Endodermal cell (in vitro differentiated cells): ENCODE data around the gene C16orf74. TPM values are rescaled to one million over a fixed set of nuclear protein-coding genes. Genes with fewer than 3 reads are reported as not detected.

Experiments
- DNase-seq: peaks from one replicate; pipeline ENCODE4 v3.0.0-alpha.2; 2017
- H3K27ac ChIP-seq: 2 replicates; pipeline ENCODE4 v1.5.1; 2013; ENCODE audit warnings: mild to moderate bottlenecking, low read depth, low read length, moderate library complexity
- H3K27me3 ChIP-seq: 2 replicates; pipeline ENCODE4 v1.6.1; 2013; ENCODE audit warnings: mild to moderate bottlenecking, low read length, moderate library complexity; ENCODE audit not compliant: insufficient read depth, control insufficient read depth, poor library complexity, severe bottlenecking
- H3K36me3 ChIP-seq: 2 replicates; pipeline ENCODE4 v1.7.0; 2013; ENCODE audit warnings: mild to moderate bottlenecking, low read length, moderate library complexity; ENCODE audit not compliant: control insufficient read depth, insufficient read depth
- H3K4me1 ChIP-seq: one replicate; pipeline ENCODE4 v1.7.0; 2013; ENCODE audit warnings: low read length; ENCODE audit not compliant: control insufficient read depth, insufficient read depth
- H3K4me3 ChIP-seq: 2 replicates; pipeline ENCODE4 v1.5.1; 2013; ENCODE audit warnings: mild to moderate bottlenecking, low read length, moderate library complexity
- H3K9ac ChIP-seq: 2 replicates; pipeline ENCODE4 v1.6.1; 2013; ENCODE audit warnings: mild to moderate bottlenecking, low read length, moderate library complexity; ENCODE audit not compliant: poor library complexity, severe bottlenecking; ENCODE audit errors: extremely low read depth
- H3K9me3 ChIP-seq: 2 replicates; pipeline ENCODE4 v1.6.1; 2013; ENCODE audit warnings: mild to moderate bottlenecking, low read length, moderate library complexity; ENCODE audit not compliant: control insufficient read depth
- H3K27ac Mint-ChIP-seq: 2 replicates; pipeline ENCODE4 v1.8.0; 2020; ENCODE audit warnings: mixed read lengths
- H3K27me3 Mint-ChIP-seq: 2 replicates; pipeline ENCODE4 v1.8.0; 2021; ENCODE audit warnings: mild to moderate bottlenecking, mixed read lengths; ENCODE audit not compliant: insufficient read depth
- H3K36me3 Mint-ChIP-seq: 2 replicates; pipeline ENCODE4 v1.8.0; 2020; ENCODE audit warnings: low read depth, mixed read lengths
- H3K4me1 Mint-ChIP-seq: 2 replicates; pipeline ENCODE4 v1.8.0; 2020; ENCODE audit warnings: mixed read lengths
- H3K4me3 Mint-ChIP-seq: 2 replicates; pipeline ENCODE4 v1.8.0; 2020; ENCODE audit warnings: mild to moderate bottlenecking, moderate library complexity, mixed read lengths
- H3K9me3 Mint-ChIP-seq: 2 replicates; pipeline ENCODE4 v1.8.0; 2020; ENCODE audit warnings: mild to moderate bottlenecking, mixed read lengths
- WGBS, 2 experiments: methylation state at CpG; one replicate each; pipeline versions ENCODE4 v1.1.5 to v1.1.7; 2013; ENCODE audit warnings: missing lambda C conversion rate in 2 of 2, mixed read lengths in 1 of 2; ENCODE audit not compliant: insufficient coverage in 1 of 2, insufficient read length in 1 of 2; 5-methylcytosine and 5-hydroxymethylcytosine counted together
- total RNA-seq, 2 donors: library from RNA; stranded (reverse); fragmentation: NEBNext Ultra II Directional in 1 of 2; extraction: Animal tissue kit (Norgen Biotek cat#: 25700) in 1 of 2; gene quantifications; 2 replicates in 1 of 2; 3 replicates in 1 of 2; pipeline ENCODE4 v1.2.1, GENCODE V29; 2021
- TF ChIP-seq, protein P1 (sequence below): fragments of 200-600 bp; sonication (generic); conservative IDR thresholded peaks from 2 replicates; pipeline ENCODE4 v1.5.0; 2021; ENCODE audit warnings: antibody characterized with exemption, mild to moderate bottlenecking

The C16orf74 gene
- total RNA-seq, 2 donors from 2014 or later: 3.6 to 7.4 TPM

- Histone ChIP-seq H3K9me3 (no peaks in the 10 kb centered on the region), H3K9ac (no peak overlapping the region), H3K4me3 (no peak overlapping the region), H3K27me3 (no peaks in the 10 kb centered on the region), H3K27ac (no peak overlapping the region), H3K36me3 (no peaks in the 10 kb centered on the region), H3K4me1 (peaks cover 5% of the 10 kb centered on the region)
- Mint-ChIP-seq H3K4me3 (no peak overlapping the region), H3K36me3 (no peaks in the 10 kb centered on the region), H3K4me1 (peaks cover 8% of the 10 kb centered on the region), H3K9me3 (no peaks in the 10 kb centered on the region), H3K27me3 (peaks cover 3% of the 10 kb centered on the region), H3K27ac (no peak overlapping the region)
- no peak for DNase-seq
- 96 to 100% methylated on average over 1 to 2 of the region's 2 CpGs for WGBS, 2 experiments
- TF ChIP-seq, protein P1, sequence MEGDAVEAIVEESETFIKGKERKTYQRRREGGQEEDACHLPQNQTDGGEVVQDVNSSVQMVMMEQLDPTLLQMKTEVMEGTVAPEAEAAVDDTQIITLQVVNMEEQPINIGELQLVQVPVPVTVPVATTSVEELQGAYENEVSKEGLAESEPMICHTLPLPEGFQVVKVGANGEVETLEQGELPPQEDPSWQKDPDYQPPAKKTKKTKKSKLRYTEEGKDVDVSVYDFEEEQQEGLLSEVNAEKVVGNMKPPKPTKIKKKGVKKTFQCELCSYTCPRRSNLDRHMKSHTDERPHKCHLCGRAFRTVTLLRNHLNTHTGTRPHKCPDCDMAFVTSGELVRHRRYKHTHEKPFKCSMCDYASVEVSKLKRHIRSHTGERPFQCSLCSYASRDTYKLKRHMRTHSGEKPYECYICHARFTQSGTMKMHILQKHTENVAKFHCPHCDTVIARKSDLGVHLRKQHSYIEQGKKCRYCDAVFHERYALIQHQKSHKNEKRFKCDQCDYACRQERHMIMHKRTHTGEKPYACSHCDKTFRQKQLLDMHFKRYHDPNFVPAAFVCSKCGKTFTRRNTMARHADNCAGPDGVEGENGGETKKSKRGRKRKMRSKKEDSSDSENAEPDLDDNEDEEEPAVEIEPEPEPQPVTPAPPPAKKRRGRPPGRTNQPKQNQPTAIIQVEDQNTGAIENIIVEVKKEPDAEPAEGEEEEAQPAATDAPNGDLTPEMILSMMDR: no peak
These were observed 12.7 kb upstream of the C16orf74 start for GRCh38 chr16:85763616-85764015.

GRCh38 chr16:85762970-85763369 is 12.1 kb upstream of the C16orf74 start:
- peaks cover 3% of the 10 kb centered on the region for H3K27me3 Mint-ChIP-seq
- TF ChIP-seq, protein P1: no peak
- no peak overlapping the region for H3K27ac Mint-ChIP-seq
- peaks cover under 1% of the 10 kb centered on the region for H3K4me1 ChIP-seq
- H3K4me3 ChIP-seq: no peak overlapping the region
- no peaks in the 10 kb centered on the region for H3K9me3 ChIP-seq
- no peak overlapping the region for H3K9ac ChIP-seq
- no peaks in the 10 kb centered on the region for H3K36me3 ChIP-seq
- no peak overlapping the region for H3K4me3 Mint-ChIP-seq
- H3K36me3 Mint-ChIP-seq: no peaks in the 10 kb centered on the region
- WGBS, 2 experiments: 84 to 89% methylated on average over 6 to 12 of the region's 12 CpGs
- H3K27ac ChIP-seq: no peak overlapping the region
- H3K9me3 Mint-ChIP-seq: no peaks in the 10 kb centered on the region
- DNase-seq: no peak
- H3K27me3 ChIP-seq: no peaks in the 10 kb centered on the region
- H3K4me1 Mint-ChIP-seq: peaks cover 1% of the 10 kb centered on the region

DNA sequence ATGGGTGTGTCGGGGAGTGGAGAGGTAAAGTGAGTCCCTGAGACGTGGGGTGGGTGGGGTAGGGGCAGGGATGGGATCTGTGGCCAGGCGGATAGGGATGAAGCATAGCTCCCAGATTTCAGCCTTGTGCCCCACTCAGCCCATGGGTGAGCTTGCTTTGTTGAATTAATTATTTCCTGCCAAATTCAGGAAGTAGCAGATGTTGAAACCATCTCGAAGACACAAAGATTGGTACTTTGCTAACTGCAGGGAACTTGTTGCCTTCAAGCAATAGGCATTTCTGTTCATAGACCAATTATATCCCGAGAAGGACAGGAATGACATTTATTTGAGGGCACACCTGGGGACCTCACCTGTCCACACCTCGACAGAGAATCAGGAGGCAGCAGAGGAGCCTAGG is 11.0 kb upstream of the C16orf74 start:
- no peaks in the 10 kb centered on the region for H3K4me1 ChIP-seq
- WGBS, 2 experiments: 86 to 94% methylated on average over 3 to 6 of the region's 6 CpGs
- TF ChIP-seq, protein P1: no peak
- no peak overlapping the region for H3K4me3 ChIP-seq
- H3K36me3 ChIP-seq: no peaks in the 10 kb centered on the region
- Mint-ChIP-seq H3K4me3 (no peak overlapping the region), H3K4me1 (no peaks in the 10 kb centered on the region), H3K27ac (no peak overlapping the region), H3K9me3 (no peaks in the 10 kb centered on the region), H3K27me3 (peaks cover 3% of the 10 kb centered on the region), H3K36me3 (no peaks in the 10 kb centered on the region)
- no peaks in the 10 kb centered on the region for H3K27me3 ChIP-seq
- no peak overlapping the region for H3K27ac ChIP-seq
- H3K9ac ChIP-seq: no peak overlapping the region
- no peak for DNase-seq
- H3K9me3 ChIP-seq: no peaks in the 10 kb centered on the region
